GM13977 (cell line): Measurements from ENCODE around the gene STK38.

ENCODE experiments used
- DNase-seq: peaks from one replicate; pipeline ENCODE4 v3.0.0; 2012; ENCODE audit warnings: low spot score
- CTCF ChIP-seq: IDR thresholded peaks from 2 replicates; pipeline ENCODE4 v1.5.1; 2012; ENCODE audit warnings: mild to moderate bottlenecking, control low read depth; ENCODE audit not compliant: insufficient read depth; ENCODE audit errors: extremely low read depth, missing control alignments
- in situ Hi-C: fragments of 300-500 bp; cut with MboI; formaldehyde crosslinking; loops from one replicate; pipeline ENCODE4 v1.12.0; 2022; ENCODE audit warnings: low sequenced_read_pairs, low pct_unique_long_range_greater_than_20kb, mixed read lengths, inconsistent platforms; ENCODE audit not compliant: unreplicated experiment

STK38 gene

GRCh38 chr6:36566418-36566905 is 19.2 kb upstream of the STK38 start:
- no peak for TF ChIP-seq CTCF
- DNase-seq = no peak
- in situ Hi-C loops = no loop called here

- no peak for DNase-seq
- no peak for TF ChIP-seq CTCF
- in situ Hi-C loops = no loop called here
These were observed 16.6 kb upstream of the STK38 start for GRCh38 chr6:36563928-36564284.

- DNase-seq = no peak
- in situ Hi-C loops = no loop called here
- no peak for TF ChIP-seq CTCF
These were observed 16.1 kb upstream of the STK38 start for GRCh38 chr6:36563237-36563927.

- in situ Hi-C loops = no loop called here
- TF ChIP-seq CTCF = no peak
- no peak for DNase-seq
These were observed 13.5 kb upstream of the STK38 start for GRCh38 chr6:36560822-36561221.

- DNase-seq = no peak
- TF ChIP-seq CTCF = no peak
- in situ Hi-C loops = no loop called here
These were observed 11.9 kb upstream of the STK38 start for GRCh38 chr6:36559011-36559793.

GRCh38 chr6:36556281-36556680 is 9.0 kb upstream of the STK38 start:
- no peak for TF ChIP-seq CTCF
- in situ Hi-C loops = no loop called here
- DNase-seq = no peak
